HepG2 (cell line): Measurements from ENCODE around the gene FETUB. TPM values are rescaled to one million over a fixed set of nuclear protein-coding genes. Genes with fewer than 3 reads are reported as not detected.
A peak's percentile ranks its signal among the peaks of the same experiment; 100 is the strongest.
"Not testable (repeated sequence)": the region's sequence is repeated elsewhere in the genome, so short reads cannot be mapped to it uniquely, and the experiment has no call there.

Source experiments
- ATAC-seq: fragments of 200-7000 bp; cut with Tn5 transposase; 3 replicates; pipeline ENCODE4 v1.9.1; 2020; ENCODE audit warnings: mild to moderate bottlenecking, moderate library complexity
- BruUV-seq: library from RNA; stranded (reverse); fragments of 400-500 nt; replicated peaks from 2 replicates; lab custom pipeline; 2021; lab: Mats Ljungman, UMichigan
- CTCF ChIA-PET: fragments of 300-600 bp; formaldehyde crosslinking; extraction: SDS; loops from one replicate; lab custom pipeline; 2021; ENCODE audit warnings: low total read pairs, inconsistent platforms, low intra/inter-chr PET ratio; lab: Yijun Ruan, JAX
- POLR2A ChIA-PET: fragments of 350-600 bp; sonication (Branson Sonifier 250); formaldehyde crosslinking; loops from one replicate; lab custom pipeline; 2020; ENCODE audit warnings: antibody characterized with exemption, inconsistent platforms; lab: Yijun Ruan, JAX
- DNase-seq: peaks from one replicate; pipeline ENCODE4 v3.0.0-alpha.2; 2015; ENCODE audit warnings: low spot score
- FAIRE-seq: peaks from 3 replicates; lab custom pipeline; 2011; peaks lifted over from hg19 to GRCh38; lab: Jason Lieb, UNC
- H2AFZ ChIP-seq: one replicate; pipeline ENCODE4 v1.6.1; 2011; ENCODE audit warnings: low read length, inconsistent platforms
- H3K27ac ChIP-seq: fragments of 300-600 bp; 3 replicates; pipeline ENCODE4 v1.8.0; 2011; ENCODE audit warnings: mixed run types, mild to moderate bottlenecking, mixed read lengths, low read length, inconsistent platforms; ENCODE audit not compliant: insufficient read depth; ENCODE audit errors: extremely low read length
- H3K27me3 ChIP-seq, 2 experiments: fragments of 200-600 bp in 1 of 2; 2 replicates in 1 of 2; 3 replicates in 1 of 2; pipeline versions ENCODE4 v1.6.0 to v1.8.0; 2011; ENCODE audit warnings: low read length in 2 of 2, mild to moderate bottlenecking in 2 of 2, moderate library complexity in 2 of 2, inconsistent platforms in 1 of 2; ENCODE audit not compliant: insufficient read depth in 2 of 2, control insufficient read depth in 1 of 2
- H3K36me3 ChIP-seq, 2 experiments: fragments of 200-600 bp in 1 of 2; replicated peaks in 1 of 2; 2 replicates in 1 of 2; 3 replicates in 1 of 2; pipeline versions ENCODE4 v1.5.1 to v1.8.0; 2011; ENCODE audit warnings: low read length in 2 of 2, inconsistent platforms in 1 of 2; ENCODE audit not compliant: insufficient read depth in 2 of 2, control insufficient read depth in 1 of 2
- H3K4me1 ChIP-seq: 2 replicates; pipeline ENCODE4 v1.5.1; 2012; ENCODE audit warnings: low read length, inconsistent platforms; ENCODE audit not compliant: insufficient read depth
- H3K4me2 ChIP-seq: 2 replicates; pipeline ENCODE4 v1.6.0; 2011; ENCODE audit warnings: low read depth, low read length, inconsistent platforms
- H3K4me3 ChIP-seq, 3 experiments: fragments of 200-600 bp in 1 of 3; sonication (generic), shearing (Covaris generic) in 1 of 3; replicated peaks in 1 of 3; 2 replicates each; pipeline ENCODE4 v1.5.1; 2011 to 2016; ENCODE audit warnings: low read length in 3 of 3, inconsistent platforms in 2 of 3, low read depth in 2 of 3, mild to moderate bottlenecking in 2 of 3, control low read depth in 1 of 3, mixed read lengths in 1 of 3; ENCODE audit not compliant: insufficient read depth in 1 of 3
- H3K79me2 ChIP-seq: one replicate; pipeline ENCODE4 v1.6.1; 2011; ENCODE audit warnings: low read length, inconsistent platforms; ENCODE audit not compliant: insufficient read depth
- H3K9ac ChIP-seq: 2 replicates; pipeline ENCODE4 v1.6.0; 2011; ENCODE audit warnings: mild to moderate bottlenecking, low read depth, low read length, inconsistent platforms; ENCODE audit not compliant: insufficient read depth
- H3K9me3 ChIP-seq: 2 replicates; pipeline ENCODE4 v1.5.1; 2012; ENCODE audit warnings: mild to moderate bottlenecking, low read length
- H4K20me1 ChIP-seq: 2 replicates; pipeline ENCODE4 v1.6.0; 2011; ENCODE audit warnings: inconsistent platforms, mild to moderate bottlenecking, low read length, moderate library complexity; ENCODE audit not compliant: insufficient read depth
- NFE2L2 ChIP-seq: fragments of 150-350 bp; IDR thresholded peaks from 2 replicates; pipeline ENCODE4 v1.6.1; 2014; ENCODE audit warnings: low read length
- ONECUT2 ChIP-seq: sonication (generic); formaldehyde crosslinking; IDR thresholded peaks from 2 replicates; pipeline ENCODE4 v1.4.0; 2020; ENCODE audit warnings: missing genetic modification reagents
- WGBS: methylation state at CpG from one replicate; pipeline ENCODE4 v1.1.6; 2017; ENCODE audit warnings: low lambda C conversion rate; 5-methylcytosine and 5-hydroxymethylcytosine counted together
- in situ Hi-C: cut with HindIII; loops from 2 replicates; pipeline ENCODE4 v1.10.0; 2017; ENCODE audit warnings: low pct_unique_long_range_greater_than_20kb; ENCODE audit not compliant: extremely low pct_ligation_motif_present
- intact Hi-C: fragments of 100-400 bp; cut with micrococcal nuclease; formaldehyde crosslinking; loops from one replicate; pipeline ENCODE4 v1.10.0; 2022; ENCODE audit not compliant: unreplicated experiment
- polyA plus RNA-seq, 8 experiments: library from polyadenylated mRNA; depleted of rRNA in 3 of 8; stranded (reverse) in 7 of 8; unstranded in 1 of 8; fragments of >200 nt; fragmentation: Illumina TruSeq in 4 of 8; extraction: Trizol in 4 of 8; gene quantifications; 2 replicates each; pipeline versions ENCODE4 v1.2.1 to v1.2.3, GENCODE V29; 2011 to 2016; ENCODE audit warnings: low read depth in 4 of 8, missing spikeins in 1 of 8, mixed read lengths in 1 of 8; ENCODE audit not compliant: insufficient read depth in 1 of 8
- small RNA-seq, 3 experiments: library from RNA; depleted of rRNA; stranded (forward); fragments of <200 nt; gene quantifications; one replicate each; pipeline ENCODE3, GENCODE V24; 2012; ENCODE audit warnings: low read depth in 2 of 3, low replicate concordance in 1 of 3; ENCODE audit not compliant: insufficient read length in 3 of 3, insufficient read depth in 2 of 3
- total RNA-seq, 5 experiments: library from RNA; depleted of rRNA; stranded (reverse); fragments of >200 nt; fragmentation: Illumina TruSeq; extraction: Trizol; gene quantifications; 2 replicates each; pipeline ENCODE4 v1.2.3, GENCODE V29; 2016; ENCODE audit warnings: low read depth in 1 of 5

Gene FETUB
- total and polyA plus RNA-seq, 2 of the 13 experiments (the other 11 are each of a cell fraction or from before 2014, with no cell fraction given): 2.1 to 4.4 TPM

- ATAC-seq (no peak), DNase-seq (no peak), FAIRE-seq (no peak)
- Histone ChIP-seq H3K27me3 (peaks cover 0 to 3% of the 10 kb centered on the region in 2 experiments; a peak in 3 of 5 replicates), H3K27ac (no peak overlapping the region), H3K9ac (no peak overlapping the region), H3K4me2 (no peak overlapping the region), H3K9me3 (no peaks in the 10 kb centered on the region), H2AFZ (no peak overlapping the region), H3K36me3 (no peaks in the 10 kb centered on the region), H4K20me1 (no peaks in the 10 kb centered on the region), H3K4me3 (no peak overlapping the region), H3K79me2 (no peaks in the 10 kb centered on the region), H3K4me1 (no peaks in the 10 kb centered on the region)
- WGBS: 88% methylated on average over 3 of the region's 3 CpGs
- no TSS peak for BruUV-seq
- intact Hi-C loops (no loop called here), in situ Hi-C loops (no loop called here)
- ChIA-PET POLR2A (no interaction called here), CTCF (no interaction called here)
- TF ChIP-seq ONECUT2 (CRISPR knock-in tag): no peak
- peak; percentile 34; the same call in 1 of the 2 replicates for TF ChIP-seq NFE2L2
Observed at GRCh38 chr3:186700267-186700666, 60.1 kb downstream of the FETUB start.

- DNase-seq, H4K20me1 ChIP-seq, H3K9me3 ChIP-seq, H3K4me2 ChIP-seq, FAIRE-seq, H3K79me2 ChIP-seq, ATAC-seq, POLR2A ChIA-PET, CTCF ChIA-PET, H2AFZ ChIP-seq, H3K27me3 ChIP-seq, H3K9ac ChIP-seq, H3K36me3 ChIP-seq, H3K4me3 ChIP-seq, in situ Hi-C loops, H3K4me1 ChIP-seq, intact Hi-C loops, BruUV-seq, H3K27ac ChIP-seq: not testable (repeated sequence)
Observed at GRCh38 chr3:186702451-186702850, 62.3 kb downstream of the FETUB start.

Small RNA genes lying within 50 kb of the gene (small RNA-seq; reads per million reads assigned to genes)
- gene RF00017: 0 reads per million in 3 experiments

Other genes with a start within 250 kb of the FETUB start
- 0.22 and 2.1 TPM in 2 replicates for gene CRYGS, start 96.0 kb upstream of the FETUB start, total RNA-seq (2016; rRNA removed; fragmentation: Illumina TruSeq; extraction: Trizol)
- gene CRYGS, start 96.0 kb upstream of the FETUB start, polyA plus RNA-seq (2011; rRNA removed): 6.7 TPM in 2 replicates
- gene TBCCD1, start 73.1 kb upstream of the FETUB start, total RNA-seq (2016; rRNA removed; fragmentation: Illumina TruSeq; extraction: Trizol): 16.2 and 20.1 TPM in 2 replicates
- 12.4 and 13.6 TPM in 2 replicates for gene TBCCD1, start 73.1 kb upstream of the FETUB start, polyA plus RNA-seq (2011; rRNA removed)
- gene DNAJB11, start 69.7 kb upstream of the FETUB start, total RNA-seq (2016; rRNA removed; fragmentation: Illumina TruSeq; extraction: Trizol): 62.5 and 132 TPM in 2 replicates
- 33.1 and 41.0 TPM in 2 replicates for gene DNAJB11, start 69.7 kb upstream of the FETUB start, polyA plus RNA-seq (2011; rRNA removed)
- gene AHSG, start 27.3 kb upstream of the FETUB start, total RNA-seq (2016; rRNA removed; fragmentation: Illumina TruSeq; extraction: Trizol): 916 and 2,043 TPM in 2 replicates
- gene AHSG, start 27.3 kb upstream of the FETUB start, polyA plus RNA-seq (2011; rRNA removed): 19,152 and 25,909 TPM in 2 replicates
- gene HRG, start 25.6 kb downstream of the FETUB start, total RNA-seq (2016; rRNA removed; fragmentation: Illumina TruSeq; extraction: Trizol): 0.11 TPM in 1 of 2 replicates, not detected in the other
- 0.09 and 0.12 TPM in 2 replicates for gene HRG, start 25.6 kb downstream of the FETUB start, polyA plus RNA-seq (2011; rRNA removed)
- gene KNG1, start 77.0 kb downstream of the FETUB start, total RNA-seq (2016; rRNA removed; fragmentation: Illumina TruSeq; extraction: Trizol): 3.5 and 7.0 TPM in 2 replicates
- 6.5 and 8.1 TPM in 2 replicates for gene KNG1, start 77.0 kb downstream of the FETUB start, polyA plus RNA-seq (2011; rRNA removed)
- gene EIF4A2, start 143.2 kb downstream of the FETUB start, total RNA-seq (2016; rRNA removed; fragmentation: Illumina TruSeq; extraction: Trizol): 446 and 480 TPM in 2 replicates
- gene EIF4A2, start 143.2 kb downstream of the FETUB start, polyA plus RNA-seq (2011; rRNA removed): 475 and 596 TPM in 2 replicates
- gene RFC4, start 166.1 kb downstream of the FETUB start, total RNA-seq (2016; rRNA removed; fragmentation: Illumina TruSeq; extraction: Trizol): 103 and 109 TPM in 2 replicates
- 15.1 and 18.5 TPM in 2 replicates for gene RFC4, start 166.1 kb downstream of the FETUB start, polyA plus RNA-seq (2011; rRNA removed)
- not detected in 2 replicates for gene ADIPOQ, start 202.3 kb downstream of the FETUB start, total RNA-seq (2016; rRNA removed; fragmentation: Illumina TruSeq; extraction: Trizol)
- gene ADIPOQ, start 202.3 kb downstream of the FETUB start, polyA plus RNA-seq (2011; rRNA removed): not detected in 2 replicates